ENCODE results near the gene GCA. TPM values are rescaled to one million over a fixed set of nuclear protein-coding genes. Genes with fewer than 3 reads are reported as not detected.

The GCA gene
- total RNA-seq, 2 experiments from 2014 or later, result 3.9 to 5.0 TPM

DNA sequence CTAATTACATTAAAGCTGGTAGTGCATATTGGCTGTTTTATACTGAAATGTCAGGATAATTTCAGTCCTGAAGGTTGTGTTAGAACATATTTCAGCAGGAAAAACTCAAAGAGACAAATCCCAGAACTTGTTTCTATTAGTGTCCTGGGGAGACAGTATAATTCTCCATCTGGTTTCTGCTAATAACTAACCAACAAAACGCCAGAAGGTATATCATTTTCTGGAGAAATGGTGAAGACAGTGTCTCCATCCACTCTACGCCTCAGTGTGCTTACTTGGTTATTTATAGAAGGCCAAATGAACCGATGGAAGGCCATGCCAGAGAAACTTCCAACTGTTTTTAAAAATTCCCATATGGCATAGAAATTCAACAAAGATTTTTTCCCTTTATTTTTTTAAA, 41.6 kb downstream of the GCA start:
- TF ChIP-seq, protein P1, sequence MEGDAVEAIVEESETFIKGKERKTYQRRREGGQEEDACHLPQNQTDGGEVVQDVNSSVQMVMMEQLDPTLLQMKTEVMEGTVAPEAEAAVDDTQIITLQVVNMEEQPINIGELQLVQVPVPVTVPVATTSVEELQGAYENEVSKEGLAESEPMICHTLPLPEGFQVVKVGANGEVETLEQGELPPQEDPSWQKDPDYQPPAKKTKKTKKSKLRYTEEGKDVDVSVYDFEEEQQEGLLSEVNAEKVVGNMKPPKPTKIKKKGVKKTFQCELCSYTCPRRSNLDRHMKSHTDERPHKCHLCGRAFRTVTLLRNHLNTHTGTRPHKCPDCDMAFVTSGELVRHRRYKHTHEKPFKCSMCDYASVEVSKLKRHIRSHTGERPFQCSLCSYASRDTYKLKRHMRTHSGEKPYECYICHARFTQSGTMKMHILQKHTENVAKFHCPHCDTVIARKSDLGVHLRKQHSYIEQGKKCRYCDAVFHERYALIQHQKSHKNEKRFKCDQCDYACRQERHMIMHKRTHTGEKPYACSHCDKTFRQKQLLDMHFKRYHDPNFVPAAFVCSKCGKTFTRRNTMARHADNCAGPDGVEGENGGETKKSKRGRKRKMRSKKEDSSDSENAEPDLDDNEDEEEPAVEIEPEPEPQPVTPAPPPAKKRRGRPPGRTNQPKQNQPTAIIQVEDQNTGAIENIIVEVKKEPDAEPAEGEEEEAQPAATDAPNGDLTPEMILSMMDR (IDR thresholded peaks at IDR 0.05), result no peak
- H3K36me3 Mint-ChIP-seq (ENCODE audit: low read depth), result no peaks in the 10 kb centered on the region
- Histone ChIP-seq H3K9me3 (ENCODE audit: control insufficient read depth in 1 of 2, insufficient read depth in 1 of 2, low read length in 2 of 2) (no peaks in the 10 kb centered on the region), H3K27ac (ENCODE audit: low read depth in 1 of 2, low read length in 2 of 2) (no peak overlapping the region), H3K4me3 (ENCODE audit: low read length) (no peak overlapping the region), H3K36me3 (ENCODE audit: insufficient read depth, low read length) (no peaks in the 10 kb centered on the region), H3K4me1 (ENCODE audit: insufficient read depth, low read length) (no peaks in the 10 kb centered on the region), H3K27me3 (ENCODE audit: control insufficient read depth in 1 of 2, insufficient read depth in 2 of 2, low read length in 2 of 2) (no peaks in the 10 kb centered on the region)
- ChIA-PET CTCF (no interaction called here), POLR2A (no interaction called here)
- H3K27ac Mint-ChIP-seq, result no peak overlapping the region
- ATAC-seq (ENCODE audit: poor library complexity), result no peak
- H3K4me1 Mint-ChIP-seq (ENCODE audit: low read depth), result no peaks in the 10 kb centered on the region
- no peak overlapping the region for H3K4me3 Mint-ChIP-seq
- intact Hi-C loops (cut with DNase I, micrococcal nuclease), result no loop called here
- DNase-seq, result no peak
- H3K9me3 Mint-ChIP-seq, result no peaks in the 10 kb centered on the region
- H3K27me3 Mint-ChIP-seq, result peaks cover 23% of the 10 kb centered on the region

- intact Hi-C loops (cut with DNase I, micrococcal nuclease), result no loop called here
- no peaks in the 10 kb centered on the region for H3K9me3 Mint-ChIP-seq
Observed at GRCh38 chr2:162390801-162391200, 46.9 kb downstream of the GCA start.

DNA sequence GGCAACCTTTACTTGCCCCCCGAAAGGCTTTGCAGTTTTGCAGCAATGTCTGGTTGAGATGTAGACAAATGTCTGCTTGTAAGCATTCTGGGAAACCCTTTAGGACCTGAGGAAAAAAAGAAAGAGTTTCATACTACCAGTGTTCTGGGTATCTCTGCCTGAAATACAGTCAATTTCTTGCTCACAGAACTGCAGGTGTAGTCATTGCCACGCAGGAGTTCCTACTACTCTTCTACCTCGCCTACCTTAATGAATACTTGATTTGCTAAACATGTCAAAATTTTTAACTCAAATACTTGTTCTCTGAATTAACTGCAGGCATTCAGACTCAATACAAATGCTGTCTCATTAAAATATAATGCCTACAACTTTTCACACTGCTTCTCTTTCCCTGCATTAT, 56.4 kb downstream of the GCA start:
- Histone ChIP-seq H3K4me1 (ENCODE audit: insufficient read depth, low read length) (no peaks in the 10 kb centered on the region), H3K36me3 (ENCODE audit: insufficient read depth, low read length) (no peaks in the 10 kb centered on the region), H3K9me3 (ENCODE audit: control insufficient read depth in 1 of 2, insufficient read depth in 1 of 2, low read length in 2 of 2) (no peaks in the 10 kb centered on the region), H3K4me3 (ENCODE audit: low read length) (no peak overlapping the region), H3K27me3 (ENCODE audit: control insufficient read depth in 1 of 2, insufficient read depth in 2 of 2, low read length in 2 of 2) (no peaks in the 10 kb centered on the region), H3K27ac (ENCODE audit: low read depth in 1 of 2, low read length in 2 of 2) (no peak overlapping the region)
- ATAC-seq (ENCODE audit: poor library complexity) (no peak), DNase-seq (no peak)
- intact Hi-C loops (cut with DNase I, micrococcal nuclease), result no loop called here
- Mint-ChIP-seq H3K9me3 (no peaks in the 10 kb centered on the region), H3K27ac (no peak overlapping the region), H3K4me1 (ENCODE audit: low read depth) (no peaks in the 10 kb centered on the region), H3K27me3 (peaks cover 17% of the 10 kb centered on the region), H3K4me3 (no peak overlapping the region), H3K36me3 (ENCODE audit: low read depth) (no peaks in the 10 kb centered on the region)
- TF ChIP-seq, protein P1 (IDR thresholded peaks at IDR 0.05), result no peak
- ChIA-PET POLR2A (no interaction called here), CTCF (interaction anchor here (1.0 kb wide), 1 partner anchor 9 kb away, joined by 3 read pairs; no protein-coding TSS in a partner anchor)

More at GRCh38 chr2:162390801-162391200, 46.9 kb downstream of the GCA start:
- TF ChIP-seq, protein P1 (IDR thresholded peaks at IDR 0.05), result no peak
- H3K36me3 ChIP-seq (ENCODE audit: insufficient read depth, low read length), result no peaks in the 10 kb centered on the region
- ChIA-PET CTCF (no interaction called here), POLR2A (no interaction called here)
- no peaks in the 10 kb centered on the region for H3K4me1 ChIP-seq (ENCODE audit: insufficient read depth, low read length)
- no peak overlapping the region for H3K27ac Mint-ChIP-seq
- no peak overlapping the region for H3K27ac ChIP-seq (ENCODE audit: low read depth in 1 of 2, low read length in 2 of 2)
- no peaks in the 10 kb centered on the region for H3K36me3 Mint-ChIP-seq (ENCODE audit: low read depth)
- H3K9me3 ChIP-seq (ENCODE audit: control insufficient read depth in 1 of 2, insufficient read depth in 1 of 2, low read length in 2 of 2), result no peaks in the 10 kb centered on the region
- H3K27me3 ChIP-seq (ENCODE audit: control insufficient read depth in 1 of 2, insufficient read depth in 2 of 2, low read length in 2 of 2), result peaks cover 0 to 5% of the 10 kb centered on the region in 2 experiments
- ATAC-seq (ENCODE audit: poor library complexity) (no peak), DNase-seq (no peak)
- H3K4me3 Mint-ChIP-seq, result no peak overlapping the region
- H3K4me1 Mint-ChIP-seq (ENCODE audit: low read depth), result no peaks in the 10 kb centered on the region
- peaks cover 30% of the 10 kb centered on the region for H3K27me3 Mint-ChIP-seq
- no peak overlapping the region for H3K4me3 ChIP-seq (ENCODE audit: low read length)

Measured in CD4-positive, alpha-beta T cell (primary cell).